Measurements from ENCODE around the gene RNF14.
A peak's percentile ranks its signal among the peaks of the same experiment; 100 is the strongest.

RNF14 gene, protein sequence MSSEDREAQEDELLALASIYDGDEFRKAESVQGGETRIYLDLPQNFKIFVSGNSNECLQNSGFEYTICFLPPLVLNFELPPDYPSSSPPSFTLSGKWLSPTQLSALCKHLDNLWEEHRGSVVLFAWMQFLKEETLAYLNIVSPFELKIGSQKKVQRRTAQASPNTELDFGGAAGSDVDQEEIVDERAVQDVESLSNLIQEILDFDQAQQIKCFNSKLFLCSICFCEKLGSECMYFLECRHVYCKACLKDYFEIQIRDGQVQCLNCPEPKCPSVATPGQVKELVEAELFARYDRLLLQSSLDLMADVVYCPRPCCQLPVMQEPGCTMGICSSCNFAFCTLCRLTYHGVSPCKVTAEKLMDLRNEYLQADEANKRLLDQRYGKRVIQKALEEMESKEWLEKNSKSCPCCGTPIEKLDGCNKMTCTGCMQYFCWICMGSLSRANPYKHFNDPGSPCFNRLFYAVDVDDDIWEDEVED

DNA sequence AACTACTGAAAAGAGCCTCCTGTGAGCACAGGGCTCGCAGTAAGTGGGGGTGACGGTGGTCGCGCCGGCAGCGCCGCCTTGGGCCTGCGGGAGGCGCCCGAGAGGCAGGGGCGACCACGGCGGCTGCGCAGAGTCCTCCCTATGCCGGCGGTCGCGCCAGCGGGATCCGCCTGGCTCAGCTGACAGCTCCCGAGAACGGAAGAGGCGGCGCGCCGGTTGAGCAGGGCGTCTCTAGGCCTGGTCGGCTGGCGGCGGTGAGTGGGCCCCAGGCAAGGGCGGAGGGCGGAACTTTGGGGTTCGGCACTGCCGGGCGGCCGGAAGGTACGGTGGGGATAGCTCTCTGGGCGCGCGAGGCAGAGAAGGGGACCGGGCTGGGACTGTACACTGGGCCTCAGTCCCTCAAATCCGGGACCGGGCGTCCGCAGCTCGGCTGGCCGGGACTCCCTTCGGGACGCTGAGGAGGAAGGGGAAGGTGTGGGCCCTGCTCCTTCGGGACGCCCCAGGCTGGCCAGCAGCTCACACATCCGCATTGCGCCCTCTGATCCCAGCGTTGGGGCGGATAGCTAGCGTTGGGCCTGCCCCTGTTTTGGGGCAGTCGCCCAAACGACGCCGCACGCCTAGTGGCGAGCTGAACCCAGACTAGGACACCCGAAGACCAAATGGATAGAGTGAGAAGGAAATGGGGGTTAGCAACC lies at the start of gene RNF14:
Gene RNF14 (plus strand): TSS at position 192 of the 695 bp plus-strand sequence. CDS start 4,484 bp downstream, outside the sequence.
- DNase-seq (ENCODE audit: low read depth) = peak; percentile 94
- TF ChIP-seq, protein P1, sequence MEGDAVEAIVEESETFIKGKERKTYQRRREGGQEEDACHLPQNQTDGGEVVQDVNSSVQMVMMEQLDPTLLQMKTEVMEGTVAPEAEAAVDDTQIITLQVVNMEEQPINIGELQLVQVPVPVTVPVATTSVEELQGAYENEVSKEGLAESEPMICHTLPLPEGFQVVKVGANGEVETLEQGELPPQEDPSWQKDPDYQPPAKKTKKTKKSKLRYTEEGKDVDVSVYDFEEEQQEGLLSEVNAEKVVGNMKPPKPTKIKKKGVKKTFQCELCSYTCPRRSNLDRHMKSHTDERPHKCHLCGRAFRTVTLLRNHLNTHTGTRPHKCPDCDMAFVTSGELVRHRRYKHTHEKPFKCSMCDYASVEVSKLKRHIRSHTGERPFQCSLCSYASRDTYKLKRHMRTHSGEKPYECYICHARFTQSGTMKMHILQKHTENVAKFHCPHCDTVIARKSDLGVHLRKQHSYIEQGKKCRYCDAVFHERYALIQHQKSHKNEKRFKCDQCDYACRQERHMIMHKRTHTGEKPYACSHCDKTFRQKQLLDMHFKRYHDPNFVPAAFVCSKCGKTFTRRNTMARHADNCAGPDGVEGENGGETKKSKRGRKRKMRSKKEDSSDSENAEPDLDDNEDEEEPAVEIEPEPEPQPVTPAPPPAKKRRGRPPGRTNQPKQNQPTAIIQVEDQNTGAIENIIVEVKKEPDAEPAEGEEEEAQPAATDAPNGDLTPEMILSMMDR (conservative IDR thresholded peaks at IDR 0.05; ENCODE audit: low read depth, low read length) = peak; percentile 70
- H3K4me3 ChIP-seq (ENCODE audit: low read depth, low read length) = peak within 1 kb of the TSS; percentile 95

GRCh38 chr5:141919218-141920119 lies 49.4 kb upstream of the RNF14 start:
- TF ChIP-seq, protein P1 (conservative IDR thresholded peaks at IDR 0.05; ENCODE audit: low read depth, low read length) = no peak
- H3K4me3 ChIP-seq (ENCODE audit: low read depth, low read length) = no peak overlapping the region
- no peak for DNase-seq (ENCODE audit: low read depth)

DNA sequence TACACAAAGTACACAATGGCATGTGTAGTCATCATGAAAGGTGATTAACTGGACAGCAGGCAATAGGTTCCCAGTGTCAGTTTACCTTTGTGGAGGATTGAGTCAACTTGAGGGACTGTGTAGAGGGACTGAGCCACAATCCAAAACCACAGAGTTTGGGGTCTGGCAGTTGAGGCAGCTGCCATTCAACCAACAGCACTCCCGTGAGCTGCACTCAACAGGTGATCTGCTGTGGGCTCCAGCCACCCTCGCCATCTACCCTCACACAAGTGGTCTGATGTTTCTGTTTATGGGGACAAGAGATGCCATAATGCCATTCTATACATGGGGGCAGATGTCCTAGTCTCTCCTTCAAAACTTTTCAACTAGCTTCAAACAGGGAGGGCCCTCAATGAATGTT lies 48.1 kb upstream of the RNF14 start:
- no peak overlapping the region for H3K4me3 ChIP-seq (ENCODE audit: low read depth, low read length)
- TF ChIP-seq, protein P1 (conservative IDR thresholded peaks at IDR 0.05; ENCODE audit: low read depth, low read length) = no peak
- no peak for DNase-seq (ENCODE audit: low read depth)

GRCh38 chr5:141922827-141923447 lies 46.0 kb upstream of the RNF14 start:
- DNase-seq (ENCODE audit: low read depth) = peak; percentile 12
- H3K4me3 ChIP-seq (ENCODE audit: low read depth, low read length) = peak overlapping the region; percentile 92

GRCh38 chr5:141923448-141924313 lies 45.2 kb upstream of the RNF14 start, which contains the start of gene DELE1:
TSS of gene DELE1 (plus strand) at chr5:141923871. CDS start at chr5:141923942, 71 bp downstream.
- DNase-seq (ENCODE audit: low read depth) = peak; percentile 96
- peak within 1 kb of the TSS; percentile 92 for H3K4me3 ChIP-seq (ENCODE audit: low read depth, low read length)
- TF ChIP-seq, protein P1 (conservative IDR thresholded peaks at IDR 0.05; ENCODE audit: low read depth, low read length) = no peak

GRCh38 chr5:141926434-141926833 lies 42.5 kb upstream of the RNF14 start:
- DNase-seq (ENCODE audit: low read depth) = no peak
- H3K4me3 ChIP-seq (ENCODE audit: low read depth, low read length) = no peak overlapping the region
- TF ChIP-seq, protein P1 (conservative IDR thresholded peaks at IDR 0.05; ENCODE audit: low read depth, low read length) = no peak
